Keratinocyte (primary cell): Measurements from ENCODE around the gene CLCN3. TPM values are rescaled to one million over a fixed set of nuclear protein-coding genes. Genes with fewer than 3 reads are reported as not detected.

ENCODE experiments used
- DNase-seq: peaks from one replicate; pipeline ENCODE4 v3.0.0-alpha.2; 2011; ENCODE audit warnings: low read depth, missing footprints, low spot score
- FAIRE-seq: peaks from 2 replicates; lab custom pipeline; 2011; peaks lifted over from hg19 to GRCh38; lab: Jason Lieb, UNC
- H2AFZ ChIP-seq: 2 replicates; pipeline ENCODE4 v1.6.0; 2012; ENCODE audit warnings: low read length, control low read depth, inconsistent platforms; ENCODE audit not compliant: control insufficient read depth
- H3K27ac ChIP-seq: 2 replicates; pipeline ENCODE4 v1.5.1; 2011; ENCODE audit warnings: low read length; ENCODE audit not compliant: control insufficient read depth, insufficient read depth
- H3K27me3 ChIP-seq: 3 replicates; pipeline ENCODE4 v1.6.0; 2011; ENCODE audit warnings: low read length; ENCODE audit not compliant: control insufficient read depth, insufficient read depth; ENCODE audit errors: extremely low read depth
- H3K36me3 ChIP-seq, 2 experiments: 2 replicates in 1 of 2; 3 replicates in 1 of 2; pipeline ENCODE4 v1.5.1; 2011; ENCODE audit warnings: low read length in 2 of 2, mild to moderate bottlenecking in 1 of 2; ENCODE audit not compliant: control insufficient read depth in 2 of 2, insufficient read depth in 2 of 2; ENCODE audit errors: extremely low read depth in 1 of 2
- H3K4me1 ChIP-seq: 3 replicates; pipeline ENCODE4 v1.5.1; 2011; ENCODE audit warnings: low read length; ENCODE audit not compliant: control insufficient read depth, insufficient read depth; ENCODE audit errors: extremely low read depth
- H3K4me2 ChIP-seq: 3 replicates; pipeline ENCODE4 v1.6.0; 2011; ENCODE audit warnings: low read depth, low read length; ENCODE audit not compliant: control insufficient read depth, insufficient read depth; ENCODE audit errors: extremely low read depth
- H3K4me3 ChIP-seq, 3 experiments: fragments of 200-600 bp in 1 of 3; sonication (generic) in 1 of 3; 2 replicates in 2 of 3; 3 replicates in 1 of 3; pipeline ENCODE4 v1.5.1; 2011 to 2016; ENCODE audit warnings: low read length in 3 of 3, mild to moderate bottlenecking in 3 of 3, control low read depth in 2 of 3, inconsistent platforms in 1 of 3, low read depth in 1 of 3, mixed read lengths in 1 of 3, mixed run types in 1 of 3, moderate library complexity in 1 of 3; ENCODE audit not compliant: control insufficient read depth in 2 of 3, insufficient read depth in 2 of 3; ENCODE audit errors: extremely low read depth in 1 of 3
- H3K79me2 ChIP-seq: 2 replicates; pipeline ENCODE4 v1.6.0; 2012; ENCODE audit warnings: low read length; ENCODE audit not compliant: control insufficient read depth, insufficient read depth
- H3K9ac ChIP-seq: 3 replicates; pipeline ENCODE4 v1.6.0; 2011; ENCODE audit warnings: low read length; ENCODE audit not compliant: control insufficient read depth, insufficient read depth; ENCODE audit errors: extremely low read depth
- H3K9me1 ChIP-seq: 3 replicates; pipeline ENCODE4 v1.6.0; 2011; ENCODE audit warnings: low read length; ENCODE audit not compliant: control insufficient read depth, insufficient read depth; ENCODE audit errors: extremely low read depth
- H3K9me3 ChIP-seq: 2 replicates; pipeline ENCODE4 v1.5.1; 2012; ENCODE audit warnings: low read depth, low read length; ENCODE audit not compliant: control insufficient read depth
- H4K20me1 ChIP-seq: 3 replicates; pipeline ENCODE4 v1.6.0; 2011; ENCODE audit warnings: low read length; ENCODE audit not compliant: control insufficient read depth, insufficient read depth; ENCODE audit errors: extremely low read depth
- CTCF ChIP-seq, 3 experiments: IDR thresholded peaks in 1 of 3; conservative IDR thresholded peaks in 1 of 3; optimal IDR thresholded peaks in 1 of 3; 2 replicates in 2 of 3; 3 replicates in 1 of 3; pipeline versions ENCODE3 to v1.5.1; 2011; ENCODE audit warnings: low read length in 3 of 3, mild to moderate bottlenecking in 3 of 3, moderate library complexity in 2 of 3, control low read depth in 1 of 3, inconsistent platforms in 1 of 3; ENCODE audit not compliant: insufficient read depth in 2 of 3; ENCODE audit errors: extremely low read depth in 1 of 3
- EZH2 ChIP-seq: IDR thresholded peaks from one replicate; pipeline ENCODE4 v1.6.1; 2012; ENCODE audit warnings: inconsistent platforms, mild to moderate bottlenecking, low read length, moderate library complexity
- dilution Hi-C: fragments of 300-500 bp; cut with MboI; formaldehyde crosslinking; loops from one replicate; pipeline ENCODE4 v1.7.0; 2020; ENCODE audit warnings: low sequenced_read_pairs; ENCODE audit not compliant: extremely low pct_ligation_motif_present
- polyA plus RNA-seq, 5 experiments: library from polyadenylated mRNA; depleted of rRNA in 3 of 5; stranded (reverse) in 3 of 5; stranded (forward) in 1 of 5; unstranded in 1 of 5; fragments of >200 nt; gene quantifications; 1 replicate in 1 of 5; 2 replicates in 3 of 5; 3 replicates in 1 of 5; pipeline versions ENCODE4 v1.2.1 to v1.2.3, GENCODE V29; 2011 to 2012; ENCODE audit warnings: missing spikeins in 2 of 5, low read depth in 1 of 5, low replicate concordance in 1 of 5

The CLCN3 gene
- polyA plus RNA-seq, 1 donor (not counting 4 experiments of a cell fraction or from before 2014, with no cell fraction given) = 34.2 TPM

- no peaks in the 10 kb centered on the region for H3K9me3 ChIP-seq
- no peak overlapping the region for H2AFZ ChIP-seq
- no peak for DNase-seq
- H3K4me3 ChIP-seq = no peak overlapping the region
- no peaks in the 10 kb centered on the region for H3K36me3 ChIP-seq
- FAIRE-seq = no peak
- peaks cover 16% of the 10 kb centered on the region for H3K4me1 ChIP-seq
- dilution Hi-C loops = no loop called here
- H3K79me2 ChIP-seq = peaks cover 18% of the 10 kb centered on the region
- H3K27me3 ChIP-seq = no peaks in the 10 kb centered on the region
- no peaks in the 10 kb centered on the region for H4K20me1 ChIP-seq
- TF ChIP-seq CTCF (optimal IDR thresholded peaks at IDR 0.05 in 1 of 3, IDR thresholded peaks at IDR 0.05 in 1 of 3, conservative IDR thresholded peaks at IDR 0.05 in 1 of 3; ENCODE audit: extremely low read depth in 1 of 3, insufficient read depth in 2 of 3, low read length in 3 of 3) = no peak
- TF ChIP-seq EZH2 = no peak
- H3K9me1 ChIP-seq = no peaks in the 10 kb centered on the region
- no peak overlapping the region for H3K4me2 ChIP-seq
- H3K9ac ChIP-seq = no peak overlapping the region
- no peak overlapping the region for H3K27ac ChIP-seq
These were observed 3.1 kb upstream of the CLCN3 start for GRCh38 chr4:169617306-169617705.

GRCh38 chr4:169618286-169618685, 2.1 kb upstream of the CLCN3 start:
- Histone ChIP-seq H3K27ac (no peak overlapping the region), H3K4me1 (peaks cover 13% of the 10 kb centered on the region), H3K4me3 (no peak overlapping the region), H3K27me3 (no peaks in the 10 kb centered on the region), H3K9me3 (no peaks in the 10 kb centered on the region), H3K9me1 (no peaks in the 10 kb centered on the region), H2AFZ (peak overlapping the region; percentile 53), H3K79me2 (peaks cover 24% of the 10 kb centered on the region), H3K36me3 (no peaks in the 10 kb centered on the region), H3K9ac (no peak overlapping the region), H3K4me2 (no peak overlapping the region), H4K20me1 (no peaks in the 10 kb centered on the region)
- DNase-seq = no peak
- no peak for FAIRE-seq
- TF ChIP-seq CTCF (optimal IDR thresholded peaks at IDR 0.05 in 1 of 3, IDR thresholded peaks at IDR 0.05 in 1 of 3, conservative IDR thresholded peaks at IDR 0.05 in 1 of 3; ENCODE audit: extremely low read depth in 1 of 3, insufficient read depth in 2 of 3, low read length in 3 of 3) (no peak), EZH2 (no peak)
- dilution Hi-C loops = no loop called here
